Brain microvascular endothelial cell (primary cell): ENCODE measurements around the gene CYB5R4.
"Not testable (repeated sequence)": the region's sequence is repeated elsewhere in the genome, so short reads cannot be mapped to it uniquely, and the experiment has no call there.

ENCODE experiments used
- DNase-seq: peaks from one replicate; pipeline ENCODE4 v3.0.0-alpha.2; 2020
- H3K27ac ChIP-seq: fragments of 250-450 bp; sonication (Bioruptor Pico); 2 replicates; pipeline ENCODE4 v1.5.1; 2020; ENCODE audit warnings: mild to moderate bottlenecking, moderate library complexity
- H3K27me3 ChIP-seq: fragments of 250-450 bp; sonication (Bioruptor Pico); replicated peaks from 2 replicates; pipeline ENCODE4 v1.5.1; 2020; ENCODE audit warnings: mild to moderate bottlenecking
- H3K36me3 ChIP-seq: fragments of 250-450 bp; sonication (Bioruptor Pico); replicated peaks from 2 replicates; pipeline ENCODE4 v1.5.1; 2020; ENCODE audit warnings: mild to moderate bottlenecking
- H3K4me3 ChIP-seq: 2 replicates; pipeline ENCODE4 v1.5.1; 2011; ENCODE audit warnings: low read depth, mild to moderate bottlenecking, control low read depth, low read length, moderate library complexity
- in situ Hi-C: cut with HindIII; loops from 2 replicates; pipeline ENCODE4 v1.10.0; 2017; ENCODE audit warnings: low sequenced_read_pairs, low pct_ligation_motif_present
- TF ChIP-seq, protein P1 (sequence below): IDR thresholded peaks from 2 replicates; pipeline ENCODE4 v1.5.1; 2011; ENCODE audit warnings: low read depth, mild to moderate bottlenecking, moderate library complexity, low read length, control low read depth, inconsistent platforms; ENCODE audit errors: missing control alignments

CYB5R4 gene

DNA sequence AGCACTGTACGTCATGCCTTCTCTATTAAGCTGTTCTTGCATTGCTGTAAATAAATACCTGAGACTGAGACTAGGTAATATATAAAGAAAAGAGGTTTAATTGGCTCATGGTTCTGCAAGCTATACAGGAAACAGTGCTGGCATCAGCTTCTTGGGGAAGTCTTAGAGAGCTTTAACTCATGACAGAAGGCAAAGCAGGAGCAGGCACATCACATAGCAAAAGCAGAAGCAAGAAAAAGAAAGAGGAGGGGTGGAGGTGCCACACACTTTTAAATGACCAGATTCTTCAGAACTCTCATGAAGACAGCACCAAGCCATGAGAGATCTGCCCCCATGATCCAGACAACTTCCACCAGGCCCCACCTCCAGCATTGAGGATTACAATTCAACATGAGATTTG is 30.1 kb downstream of the CYB5R4 start:
- Histone ChIP-seq H3K27ac (no peak overlapping the region), H3K36me3 (no peaks in the 10 kb centered on the region), H3K27me3 (no peaks in the 10 kb centered on the region), H3K4me3 (no peak overlapping the region)
- TF ChIP-seq, protein P1, sequence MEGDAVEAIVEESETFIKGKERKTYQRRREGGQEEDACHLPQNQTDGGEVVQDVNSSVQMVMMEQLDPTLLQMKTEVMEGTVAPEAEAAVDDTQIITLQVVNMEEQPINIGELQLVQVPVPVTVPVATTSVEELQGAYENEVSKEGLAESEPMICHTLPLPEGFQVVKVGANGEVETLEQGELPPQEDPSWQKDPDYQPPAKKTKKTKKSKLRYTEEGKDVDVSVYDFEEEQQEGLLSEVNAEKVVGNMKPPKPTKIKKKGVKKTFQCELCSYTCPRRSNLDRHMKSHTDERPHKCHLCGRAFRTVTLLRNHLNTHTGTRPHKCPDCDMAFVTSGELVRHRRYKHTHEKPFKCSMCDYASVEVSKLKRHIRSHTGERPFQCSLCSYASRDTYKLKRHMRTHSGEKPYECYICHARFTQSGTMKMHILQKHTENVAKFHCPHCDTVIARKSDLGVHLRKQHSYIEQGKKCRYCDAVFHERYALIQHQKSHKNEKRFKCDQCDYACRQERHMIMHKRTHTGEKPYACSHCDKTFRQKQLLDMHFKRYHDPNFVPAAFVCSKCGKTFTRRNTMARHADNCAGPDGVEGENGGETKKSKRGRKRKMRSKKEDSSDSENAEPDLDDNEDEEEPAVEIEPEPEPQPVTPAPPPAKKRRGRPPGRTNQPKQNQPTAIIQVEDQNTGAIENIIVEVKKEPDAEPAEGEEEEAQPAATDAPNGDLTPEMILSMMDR = no peak
- DNase-seq = no peak
- in situ Hi-C loops = no loop called here

DNA sequence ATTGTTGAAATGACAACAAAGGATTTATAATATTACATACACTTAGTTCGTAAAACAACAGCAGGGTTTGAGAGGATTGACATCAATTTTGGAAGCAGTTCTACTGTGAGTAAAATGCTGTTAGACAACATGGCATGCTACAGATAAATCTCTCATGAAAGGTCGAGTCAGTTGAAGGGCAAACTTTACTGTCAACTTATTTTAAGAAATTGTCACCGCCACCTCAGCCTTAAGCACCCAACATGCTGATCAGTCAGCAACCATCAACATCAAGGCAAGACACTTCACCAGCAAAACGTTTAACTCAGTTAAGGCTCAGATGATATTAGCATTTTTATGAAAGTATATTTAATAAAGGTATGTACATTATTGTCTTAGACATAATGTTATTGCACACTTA is 31.0 kb downstream of the CYB5R4 start:
- Histone ChIP-seq H3K27ac (no peak overlapping the region), H3K4me3 (no peak overlapping the region), H3K36me3 (no peaks in the 10 kb centered on the region), H3K27me3 (no peaks in the 10 kb centered on the region)
- TF ChIP-seq, protein P1 = no peak
- no peak for DNase-seq
- in situ Hi-C loops = no loop called here

- TF ChIP-seq, protein P1 = no peak
- H3K27me3 ChIP-seq = no peaks in the 10 kb centered on the region
- no peak overlapping the region for H3K4me3 ChIP-seq
- H3K36me3 ChIP-seq = no peaks in the 10 kb centered on the region
- in situ Hi-C loops = no loop called here
- no peak overlapping the region for H3K27ac ChIP-seq
- no peak for DNase-seq
Measured at GRCh38 chr6:83891586-83891985, 32.1 kb downstream of the CYB5R4 start.

DNA sequence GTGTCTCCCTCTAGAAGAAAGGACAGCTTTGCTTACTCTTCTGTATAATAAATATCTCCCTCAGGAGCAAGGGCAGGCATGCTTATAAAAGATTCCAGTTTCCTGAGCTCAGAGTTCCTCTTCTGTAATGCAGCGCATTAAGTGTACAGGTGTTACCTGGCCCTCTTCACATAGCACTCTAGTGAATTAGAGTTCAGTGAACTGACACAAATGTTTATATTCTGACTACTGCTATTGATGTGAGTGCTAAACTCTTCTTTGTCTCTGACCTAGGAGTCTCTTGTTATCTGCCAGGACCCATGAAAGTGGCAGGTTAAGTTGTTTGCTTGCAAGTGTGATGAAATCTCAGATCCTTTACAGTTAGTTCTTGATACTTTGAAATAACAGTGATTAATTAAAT is 33.5 kb downstream of the CYB5R4 start:
- H3K27ac ChIP-seq = no peak overlapping the region
- DNase-seq = no peak
- H3K4me3 ChIP-seq = no peak overlapping the region
- in situ Hi-C loops = no loop called here
- no peaks in the 10 kb centered on the region for H3K27me3 ChIP-seq
- TF ChIP-seq, protein P1 = no peak
- H3K36me3 ChIP-seq = no peaks in the 10 kb centered on the region

- H3K27ac ChIP-seq, in situ Hi-C loops, H3K4me3 ChIP-seq, DNase-seq, H3K36me3 ChIP-seq, H3K27me3 ChIP-seq: not testable (repeated sequence)
Measured at GRCh38 chr6:83897094-83897493, 37.6 kb downstream of the CYB5R4 start.

DNA sequence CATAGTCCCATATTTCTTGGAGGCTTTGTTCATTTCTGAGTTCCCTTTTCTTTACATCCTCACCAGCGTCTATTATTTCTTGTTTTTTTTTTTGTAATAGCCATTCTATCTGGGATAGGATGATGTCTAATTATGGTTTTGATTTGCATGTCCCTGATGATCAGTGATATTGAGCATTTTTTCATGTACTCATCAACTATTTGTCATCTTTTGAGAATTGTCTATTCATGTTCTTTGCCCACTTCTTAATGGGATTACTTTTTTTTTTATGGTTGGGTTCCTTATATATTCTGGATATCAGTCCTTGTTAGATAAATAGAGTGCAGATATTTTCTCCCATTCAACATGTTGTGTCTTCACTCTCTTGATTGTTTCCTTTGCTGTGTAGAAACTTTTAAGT is 42.1 kb downstream of the CYB5R4 start:
- no peaks in the 10 kb centered on the region for H3K36me3 ChIP-seq
- TF ChIP-seq, protein P1 = no peak
- no peak for DNase-seq
- H3K27ac ChIP-seq = no peak overlapping the region
- H3K27me3 ChIP-seq = no peaks in the 10 kb centered on the region
- H3K4me3 ChIP-seq = no peak overlapping the region
- in situ Hi-C loops = no loop called here
